Skeletal muscle satellite cell (primary cell): ENCODE data around the gene OR2A5. TPM values are rescaled to one million over a fixed set of nuclear protein-coding genes. Genes with fewer than 3 reads are reported as not detected.

Experiments
- H3K27me3 ChIP-seq: 2 replicates; pipeline ENCODE4 v1.7.0; 2013; ENCODE audit warnings: low read length; ENCODE audit not compliant: control insufficient read depth, insufficient read depth
- H3K36me3 ChIP-seq: 2 replicates; pipeline ENCODE4 v1.7.0; 2013; ENCODE audit warnings: mild to moderate bottlenecking, control low read depth, low read length; ENCODE audit not compliant: insufficient read depth
- H3K4me1 ChIP-seq: 2 replicates; pipeline ENCODE4 v1.7.0; 2013; ENCODE audit warnings: low read length; ENCODE audit not compliant: control insufficient read depth, insufficient read depth
- H3K4me2 ChIP-seq: 2 replicates; pipeline ENCODE4 v1.7.0; 2013; ENCODE audit warnings: mild to moderate bottlenecking, low read length
- H3K4me3 ChIP-seq: 2 replicates; pipeline ENCODE4 v1.7.0; 2013; ENCODE audit warnings: low read length
- H3K9ac ChIP-seq: 2 replicates; pipeline ENCODE4 v1.7.0; 2013; ENCODE audit warnings: mild to moderate bottlenecking, low read depth, low read length, moderate library complexity
- H3K9me3 ChIP-seq: replicated peaks from 2 replicates; pipeline ENCODE4 v1.7.0; 2013; ENCODE audit warnings: mild to moderate bottlenecking, control low read depth, low read length
- small RNA-seq: library from RNA; depleted of rRNA; stranded (forward); fragments of <200 nt; gene quantifications from one replicate; pipeline ENCODE3, GENCODE V24; 2012

Gene OR2A5

GRCh38 chr7:144086730-144087129, 38.0 kb downstream of the OR2A5 start:
- H3K27me3 ChIP-seq, result no peaks in the 10 kb centered on the region

DNA sequence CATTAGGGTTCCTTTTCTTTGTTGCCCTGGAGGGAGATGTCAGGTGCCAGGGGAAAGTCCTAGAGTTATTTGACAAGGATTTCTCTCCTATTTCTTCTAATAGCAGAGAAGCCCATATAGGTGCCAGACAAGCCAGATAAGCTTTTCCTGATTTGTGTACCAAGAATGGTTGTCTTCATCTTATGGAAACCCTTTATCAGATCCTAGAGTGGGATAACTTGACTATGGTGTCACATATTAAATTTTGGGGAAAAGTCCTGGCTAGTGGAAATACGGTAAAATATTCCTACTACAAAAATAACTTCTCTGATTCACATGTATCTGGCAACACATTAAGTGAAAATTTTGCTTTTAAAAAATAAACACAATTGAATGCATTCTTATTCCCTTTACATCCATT, 38.5 kb downstream of the OR2A5 start:
- Histone ChIP-seq H3K36me3 (no peaks in the 10 kb centered on the region), H3K4me3 (no peak overlapping the region), H3K4me1 (no peaks in the 10 kb centered on the region), H3K4me2 (no peak overlapping the region), H3K27me3 (no peaks in the 10 kb centered on the region), H3K9ac (no peak overlapping the region), H3K9me3 (no peaks in the 10 kb centered on the region)

More at GRCh38 chr7:144086730-144087129, 38.0 kb downstream of the OR2A5 start:
- Histone ChIP-seq H3K9ac (no peak overlapping the region), H3K4me1 (no peaks in the 10 kb centered on the region), H3K9me3 (no peaks in the 10 kb centered on the region), H3K4me3 (no peak overlapping the region), H3K4me2 (no peak overlapping the region), H3K36me3 (no peaks in the 10 kb centered on the region)

DNA sequence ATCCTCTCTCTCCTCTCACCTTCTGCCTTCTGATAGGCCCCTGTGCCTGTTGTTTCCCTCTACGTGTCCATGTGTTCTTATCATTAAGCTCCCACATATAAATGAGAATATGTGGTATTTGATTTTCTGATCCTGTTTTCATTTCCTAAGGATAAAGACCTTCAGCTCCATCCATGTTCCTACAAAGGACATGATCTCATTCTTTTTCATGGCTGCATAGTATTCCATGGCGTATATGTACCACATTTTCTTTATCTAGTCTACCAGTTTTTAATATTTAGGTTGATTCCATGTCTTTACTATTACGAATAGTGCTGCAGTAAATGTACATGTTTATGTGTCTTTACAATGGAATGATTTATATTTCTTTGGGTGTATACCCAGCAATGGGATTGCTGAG, 41.9 kb downstream of the OR2A5 start:
- Histone ChIP-seq H3K9ac (no peak overlapping the region), H3K4me1 (no peaks in the 10 kb centered on the region), H3K4me3 (no peak overlapping the region), H3K4me2 (no peak overlapping the region), H3K36me3 (no peaks in the 10 kb centered on the region), H3K9me3 (no peaks in the 10 kb centered on the region), H3K27me3 (no peaks in the 10 kb centered on the region)

DNA sequence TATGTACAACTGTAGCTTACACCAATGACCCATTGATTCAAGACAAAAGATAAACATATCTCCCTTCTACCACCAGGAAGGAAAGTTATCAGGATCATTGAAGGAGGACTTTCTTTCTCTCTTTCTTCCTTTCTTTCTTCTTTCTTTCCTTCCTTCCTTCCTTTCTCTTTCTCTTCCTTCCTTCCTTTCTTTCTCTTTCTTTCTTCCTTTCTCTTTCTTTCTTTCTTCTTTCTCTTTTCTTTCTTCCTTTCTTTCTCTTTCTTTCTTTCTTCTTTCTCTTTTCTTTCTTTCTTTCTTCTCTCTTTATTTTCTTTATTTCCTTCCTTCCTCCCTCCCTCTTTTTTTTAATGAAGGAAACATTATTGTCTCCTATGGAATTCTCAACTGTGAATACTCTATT, 50.0 kb downstream of the OR2A5 start:
- Histone ChIP-seq H3K27me3 (no peaks in the 10 kb centered on the region), H3K9ac (no peak overlapping the region), H3K4me2 (no peak overlapping the region), H3K4me1 (no peaks in the 10 kb centered on the region), H3K4me3 (no peak overlapping the region), H3K9me3 (no peaks in the 10 kb centered on the region), H3K36me3 (no peaks in the 10 kb centered on the region)

- H3K9ac ChIP-seq, result no peak overlapping the region
- H3K36me3 ChIP-seq, result no peaks in the 10 kb centered on the region
- no peaks in the 10 kb centered on the region for H3K4me1 ChIP-seq
- no peak overlapping the region for H3K4me2 ChIP-seq
- H3K9me3 ChIP-seq, result no peaks in the 10 kb centered on the region
- H3K4me3 ChIP-seq, result no peak overlapping the region
- no peaks in the 10 kb centered on the region for H3K27me3 ChIP-seq
Observed at GRCh38 chr7:144100607-144101006, 51.9 kb downstream of the OR2A5 start.

GRCh38 chr7:144102041-144102440, 53.3 kb downstream of the OR2A5 start:
- H3K9me3 ChIP-seq, result no peaks in the 10 kb centered on the region
- H3K27me3 ChIP-seq, result no peaks in the 10 kb centered on the region
- no peak overlapping the region for H3K4me3 ChIP-seq

GRCh38 chr7:144105211-144105610, 56.5 kb downstream of the OR2A5 start:
- Histone ChIP-seq H3K9me3 (no peaks in the 10 kb centered on the region), H3K4me1 (no peaks in the 10 kb centered on the region), H3K4me3 (no peak overlapping the region), H3K9ac (no peak overlapping the region), H3K27me3 (no peaks in the 10 kb centered on the region), H3K4me2 (no peak overlapping the region), H3K36me3 (no peaks in the 10 kb centered on the region)

More at GRCh38 chr7:144102041-144102440, 53.3 kb downstream of the OR2A5 start:
- H3K36me3 ChIP-seq, result no peaks in the 10 kb centered on the region
- H3K4me2 ChIP-seq, result no peak overlapping the region
- H3K4me1 ChIP-seq, result no peaks in the 10 kb centered on the region
- no peak overlapping the region for H3K9ac ChIP-seq

Small RNA genes within 50 kb of the gene (small RNA-seq; reads per million reads assigned to genes)
- not detected for gene OR2A41P
